Activated CD8-positive, alpha-beta T cell treated with anti-CD3 and anti-CD28 coated beads, Interleukin-2, amount 10 ng/mL, durations not matched to agents 7 days and 5 days (primary cell): Measurements from ENCODE around the gene TRPC4. TPM values are rescaled to one million over a fixed set of nuclear protein-coding genes. Genes with fewer than 3 reads are reported as not detected.

Source experiments
- ATAC-seq: fragments of 150-1000 bp; cut with Tn5 transposase; one replicate; pipeline ENCODE4 v1.10.0; 2021; ENCODE audit warnings: moderate library complexity
- CTCF ChIA-PET: fragments of 350-600 bp; sonication (Branson Sonifier 250); formaldehyde crosslinking; loops from one replicate; lab custom pipeline; 2021; ENCODE audit warnings: antibody characterized with exemption; lab: Charles Lee
- POLR2A ChIA-PET: fragments of 350-600 bp; sonication (Branson Sonifier 250); formaldehyde crosslinking; loops from one replicate; lab custom pipeline; 2021; ENCODE audit warnings: antibody characterized with exemption; lab: Charles Lee
- DNase-seq: peaks from one replicate; pipeline ENCODE4 v3.0.0-alpha.2; 2020
- H3K27ac Mint-ChIP-seq: one replicate; pipeline ENCODE4 v1.8.0; 2021; ENCODE audit warnings: mild to moderate bottlenecking, mixed read lengths
- H3K27me3 Mint-ChIP-seq: one replicate; pipeline ENCODE4 v1.8.0; 2021; ENCODE audit warnings: low read depth, mixed read lengths
- H3K36me3 Mint-ChIP-seq: one replicate; pipeline ENCODE4 v1.8.0; 2021; ENCODE audit warnings: low read depth, mixed read lengths
- H3K4me1 Mint-ChIP-seq: one replicate; pipeline ENCODE4 v1.8.0; 2021; ENCODE audit warnings: low read depth, mixed read lengths
- H3K4me3 Mint-ChIP-seq: one replicate; pipeline ENCODE4 v1.8.0; 2021; ENCODE audit warnings: mild to moderate bottlenecking, mixed read lengths
- H3K9me3 Mint-ChIP-seq: one replicate; pipeline ENCODE4 v1.8.0; 2022; ENCODE audit warnings: mixed read lengths; ENCODE audit not compliant: insufficient read depth
- total RNA-seq, 2 experiments: library from RNA; stranded (reverse); gene quantifications; one replicate each; pipeline ENCODE4 v1.2.3, GENCODE V29; 2021

Gene TRPC4
- total RNA-seq, 2 experiments from 2014 or later = not detected

DNA sequence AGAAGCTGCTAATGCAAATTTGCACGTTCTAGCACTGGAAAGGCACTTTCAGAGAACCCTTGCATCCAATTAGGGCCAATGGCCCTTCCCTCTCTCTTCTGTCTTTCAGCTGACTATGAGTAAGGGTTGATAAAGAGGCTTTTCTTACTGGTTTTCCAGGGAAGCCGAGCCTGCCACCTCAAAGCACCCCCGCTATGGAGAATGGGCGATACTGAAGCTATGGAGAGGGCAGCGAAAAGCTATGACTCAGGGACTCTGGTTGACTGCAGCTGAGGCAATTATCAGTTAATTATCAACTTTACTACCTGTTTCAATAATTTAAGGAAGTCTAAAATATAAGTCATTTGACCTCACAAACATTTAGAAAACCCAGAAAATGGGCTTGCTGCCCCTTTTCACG lies 115.8 kb downstream of the TRPC4 start:
- H3K4me1 Mint-ChIP-seq = no peaks in the 10 kb centered on the region
- H3K36me3 Mint-ChIP-seq = no peaks in the 10 kb centered on the region
- ATAC-seq = no peak
- no peaks in the 10 kb centered on the region for H3K27me3 Mint-ChIP-seq
- DNase-seq = no peak
- no peaks in the 10 kb centered on the region for H3K9me3 Mint-ChIP-seq
- ChIA-PET CTCF (no interaction called here), POLR2A (no interaction called here)
- no peak overlapping the region for H3K27ac Mint-ChIP-seq
- no peak overlapping the region for H3K4me3 Mint-ChIP-seq

DNA sequence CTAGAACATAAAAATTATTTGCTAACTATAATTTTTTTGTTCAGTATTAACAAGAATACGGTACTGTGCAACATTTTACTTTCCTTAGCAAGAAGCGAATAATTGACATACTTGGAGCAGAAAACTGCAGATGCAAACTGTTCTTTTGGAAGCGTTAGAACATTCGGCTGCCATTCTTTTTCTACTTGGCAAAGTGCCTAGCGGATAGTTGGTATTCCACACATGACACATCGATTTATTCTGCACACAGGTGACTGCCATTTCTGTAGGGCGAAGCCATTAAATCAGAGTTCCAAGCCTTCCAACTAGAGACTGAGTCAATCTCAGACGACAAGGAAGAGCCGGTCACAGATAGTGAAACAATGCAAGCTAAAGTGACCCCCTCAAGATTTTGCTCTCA lies 117.4 kb downstream of the TRPC4 start:
- ATAC-seq (no peak), DNase-seq (no peak)
- H3K9me3 Mint-ChIP-seq = peaks cover 8% of the 10 kb centered on the region
- no peak overlapping the region for H3K4me3 Mint-ChIP-seq
- CTCF ChIA-PET = no interaction called here
- no peak overlapping the region for H3K27ac Mint-ChIP-seq
- no peaks in the 10 kb centered on the region for H3K27me3 Mint-ChIP-seq
- H3K4me1 Mint-ChIP-seq = no peaks in the 10 kb centered on the region
- POLR2A ChIA-PET = no interaction called here
- no peaks in the 10 kb centered on the region for H3K36me3 Mint-ChIP-seq

- CTCF ChIA-PET = no interaction called here
- POLR2A ChIA-PET = no interaction called here
- H3K4me1 Mint-ChIP-seq = no peaks in the 10 kb centered on the region
Measured at GRCh38 chr13:37751025-37751424, 118.5 kb downstream of the TRPC4 start.

DNA sequence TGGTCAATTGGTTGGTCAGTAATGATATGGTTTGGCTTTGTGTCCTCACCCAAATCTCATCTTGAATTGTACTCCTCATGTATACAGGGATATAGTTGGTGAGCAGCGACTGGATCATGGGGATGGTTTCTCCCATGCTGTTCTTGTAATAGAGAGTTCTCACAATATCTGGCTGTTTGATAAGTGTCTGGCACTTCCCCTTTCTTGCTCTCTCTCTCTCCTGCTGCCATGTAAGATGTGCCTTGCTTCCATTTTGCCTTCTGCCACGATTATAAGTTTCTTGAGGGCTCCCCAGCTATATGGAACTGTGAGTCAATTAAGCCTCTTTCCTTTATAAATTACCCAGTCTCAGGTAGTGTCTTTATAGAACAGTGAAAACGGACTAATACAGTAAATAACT lies 120.7 kb downstream of the TRPC4 start:
- ChIA-PET POLR2A (no interaction called here), CTCF (no interaction called here)
- H3K27ac Mint-ChIP-seq = no peak overlapping the region
- DNase-seq (no peak), ATAC-seq (no peak)
- H3K27me3 Mint-ChIP-seq = no peaks in the 10 kb centered on the region
- H3K36me3 Mint-ChIP-seq = no peaks in the 10 kb centered on the region
- H3K9me3 Mint-ChIP-seq = peaks cover 8% of the 10 kb centered on the region
- no peaks in the 10 kb centered on the region for H3K4me1 Mint-ChIP-seq
- no peak overlapping the region for H3K4me3 Mint-ChIP-seq

More at GRCh38 chr13:37751025-37751424, 118.5 kb downstream of the TRPC4 start:
- no peaks in the 10 kb centered on the region for H3K36me3 Mint-ChIP-seq
- H3K27me3 Mint-ChIP-seq = no peaks in the 10 kb centered on the region
- DNase-seq (no peak), ATAC-seq (no peak)
- no peak overlapping the region for H3K27ac Mint-ChIP-seq
- peaks cover 8% of the 10 kb centered on the region for H3K9me3 Mint-ChIP-seq
- H3K4me3 Mint-ChIP-seq = no peak overlapping the region

DNA sequence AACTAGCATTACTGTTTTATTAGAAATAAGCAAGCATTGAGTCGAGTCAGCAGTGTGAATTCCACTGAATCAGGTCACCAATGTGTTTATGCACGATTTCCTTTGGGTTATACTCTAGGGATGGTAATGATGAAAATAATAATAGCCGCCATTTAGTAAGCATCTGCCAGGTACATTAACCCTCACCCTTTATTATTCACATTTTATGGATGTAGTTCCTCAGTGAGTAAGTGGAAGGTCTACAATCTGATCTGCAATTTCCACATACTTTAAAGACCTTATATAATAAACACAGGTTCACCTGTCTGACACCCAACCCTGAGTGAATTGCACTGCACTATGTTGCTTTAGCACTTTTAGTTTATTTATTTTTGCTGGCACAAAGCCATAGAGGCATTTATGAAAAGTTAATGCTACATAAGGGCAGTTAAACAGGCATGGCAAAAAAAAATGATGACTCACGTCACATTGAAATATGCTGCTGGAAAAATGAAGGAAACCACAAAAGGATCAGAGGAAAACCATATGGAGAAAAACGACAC lies 122.4 kb downstream of the TRPC4 start:
- Mint-ChIP-seq H3K27me3 (no peaks in the 10 kb centered on the region), H3K9me3 (peaks cover 8% of the 10 kb centered on the region), H3K27ac (no peak overlapping the region), H3K4me1 (no peaks in the 10 kb centered on the region), H3K4me3 (no peak overlapping the region), H3K36me3 (no peaks in the 10 kb centered on the region)
- ChIA-PET CTCF (no interaction called here), POLR2A (no interaction called here)
- ATAC-seq (no peak), DNase-seq (no peak)

DNA sequence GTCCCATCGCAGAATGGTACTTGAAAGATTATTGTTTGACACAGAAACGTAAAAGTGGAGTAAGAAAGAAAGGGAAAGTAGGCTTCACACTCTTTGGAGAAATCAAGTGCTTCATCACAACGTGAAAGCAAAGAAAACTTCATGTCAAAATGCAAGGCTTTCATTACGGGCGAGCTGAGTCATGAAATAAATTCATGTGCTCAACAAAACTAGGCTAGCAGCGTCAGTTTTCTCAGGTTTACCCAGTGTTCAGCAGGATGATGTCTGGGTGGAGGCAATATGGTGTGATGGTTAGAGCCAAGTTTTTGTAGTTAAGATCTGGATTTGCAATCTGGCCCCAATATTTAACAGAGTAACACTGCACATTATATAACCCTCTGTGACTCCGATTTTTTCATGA lies 128.0 kb downstream of the TRPC4 start:
- no peak overlapping the region for H3K4me3 Mint-ChIP-seq
- CTCF ChIA-PET = no interaction called here

DNA sequence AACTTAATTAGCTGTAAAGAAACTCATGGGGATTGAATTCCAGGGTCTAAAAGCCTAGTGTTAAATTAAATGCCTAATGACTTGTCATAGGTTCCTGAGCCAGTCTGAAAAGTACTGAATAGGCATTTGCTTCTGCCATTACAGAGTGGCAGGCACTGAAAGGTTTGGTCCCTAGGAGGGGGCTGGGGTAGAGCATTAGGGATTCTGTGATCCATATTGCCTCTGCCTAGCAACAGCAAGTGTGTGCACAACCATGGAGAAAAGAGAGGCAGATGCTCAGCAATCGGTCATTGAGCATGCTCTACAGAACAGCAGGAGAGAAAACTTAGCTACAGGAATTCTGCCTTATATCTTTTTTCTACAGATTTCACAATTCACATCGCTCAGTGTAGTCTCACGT lies 133.5 kb downstream of the TRPC4 start:
- ChIA-PET POLR2A (no interaction called here), CTCF (no interaction called here)
- DNase-seq = no peak
- no peaks in the 10 kb centered on the region for H3K36me3 Mint-ChIP-seq
- H3K27me3 Mint-ChIP-seq = no peaks in the 10 kb centered on the region
- H3K4me1 Mint-ChIP-seq = no peaks in the 10 kb centered on the region
- H3K27ac Mint-ChIP-seq = no peak overlapping the region
- H3K4me3 Mint-ChIP-seq = no peak overlapping the region
- no peak for ATAC-seq
- H3K9me3 Mint-ChIP-seq = no peaks in the 10 kb centered on the region

More for the DNA sequence above, 128.0 kb downstream of the TRPC4 start:
- no peaks in the 10 kb centered on the region for H3K4me1 Mint-ChIP-seq
- ATAC-seq (no peak), DNase-seq (no peak)
- no peaks in the 10 kb centered on the region for H3K9me3 Mint-ChIP-seq
- no peaks in the 10 kb centered on the region for H3K36me3 Mint-ChIP-seq
- H3K27ac Mint-ChIP-seq = no peak overlapping the region
- no peaks in the 10 kb centered on the region for H3K27me3 Mint-ChIP-seq
- POLR2A ChIA-PET = no interaction called here

GRCh38 chr13:37735293-37735692 lies 134.3 kb downstream of the TRPC4 start:
- no peaks in the 10 kb centered on the region for H3K36me3 Mint-ChIP-seq
- H3K4me3 Mint-ChIP-seq = no peak overlapping the region
- H3K27me3 Mint-ChIP-seq = no peaks in the 10 kb centered on the region
- no peaks in the 10 kb centered on the region for H3K4me1 Mint-ChIP-seq
- no peak overlapping the region for H3K27ac Mint-ChIP-seq
- CTCF ChIA-PET = no interaction called here
- POLR2A ChIA-PET = no interaction called here
- H3K9me3 Mint-ChIP-seq = no peaks in the 10 kb centered on the region
- DNase-seq = no peak
- no peak for ATAC-seq

- DNase-seq (no peak), ATAC-seq (no peak)
- ChIA-PET POLR2A (no interaction called here), CTCF (no interaction called here)
- H3K27me3 Mint-ChIP-seq = no peaks in the 10 kb centered on the region
- no peaks in the 10 kb centered on the region for H3K4me1 Mint-ChIP-seq
- no peaks in the 10 kb centered on the region for H3K36me3 Mint-ChIP-seq
- no peaks in the 10 kb centered on the region for H3K9me3 Mint-ChIP-seq
- no peak overlapping the region for H3K27ac Mint-ChIP-seq
- no peak overlapping the region for H3K4me3 Mint-ChIP-seq
Measured at GRCh38 chr13:37729876-37730275, 139.7 kb downstream of the TRPC4 start.

DNA sequence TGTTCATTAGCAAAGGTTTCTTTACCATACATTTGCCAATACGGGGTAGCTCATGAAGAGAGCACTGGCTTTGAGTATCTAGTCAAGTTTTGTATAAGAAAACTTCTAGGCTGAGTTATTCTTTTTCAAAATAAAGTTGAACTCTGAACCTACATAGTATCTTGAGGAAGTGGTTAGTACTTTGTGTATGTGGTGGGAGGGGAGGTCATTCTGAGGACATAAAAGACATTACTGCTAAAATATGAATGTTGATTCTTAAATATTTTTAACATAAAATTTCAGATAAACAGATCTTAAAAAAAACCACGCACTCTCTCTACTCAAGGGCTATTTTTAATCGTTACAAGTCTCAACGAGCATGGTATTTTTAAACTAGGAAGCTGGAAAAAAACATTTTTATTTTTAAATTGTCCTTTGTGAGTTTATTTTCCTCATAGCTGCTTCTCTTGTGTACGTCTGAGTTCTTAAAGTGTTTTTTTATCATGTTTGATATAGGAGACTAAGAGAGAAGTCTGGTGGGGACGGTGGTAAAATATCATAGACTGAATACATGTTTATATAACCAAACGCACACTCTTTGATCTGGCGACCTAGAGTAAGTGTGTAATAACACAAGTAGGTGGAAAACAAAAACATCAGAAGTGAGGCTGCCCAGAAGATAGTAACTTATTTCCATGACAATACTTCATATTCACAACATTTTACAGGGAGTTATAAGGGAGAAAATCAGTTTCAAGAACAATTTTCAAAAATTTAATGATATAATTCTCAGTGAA lies 153.0 kb downstream of the TRPC4 start:
- no peaks in the 10 kb centered on the region for H3K36me3 Mint-ChIP-seq
- DNase-seq (no peak), ATAC-seq (no peak)
- ChIA-PET CTCF (no interaction called here), POLR2A (no interaction called here)
- H3K9me3 Mint-ChIP-seq = peaks cover 3% of the 10 kb centered on the region
- no peak overlapping the region for H3K27ac Mint-ChIP-seq
- no peak overlapping the region for H3K4me3 Mint-ChIP-seq
- H3K4me1 Mint-ChIP-seq = no peaks in the 10 kb centered on the region
- no peaks in the 10 kb centered on the region for H3K27me3 Mint-ChIP-seq

DNA sequence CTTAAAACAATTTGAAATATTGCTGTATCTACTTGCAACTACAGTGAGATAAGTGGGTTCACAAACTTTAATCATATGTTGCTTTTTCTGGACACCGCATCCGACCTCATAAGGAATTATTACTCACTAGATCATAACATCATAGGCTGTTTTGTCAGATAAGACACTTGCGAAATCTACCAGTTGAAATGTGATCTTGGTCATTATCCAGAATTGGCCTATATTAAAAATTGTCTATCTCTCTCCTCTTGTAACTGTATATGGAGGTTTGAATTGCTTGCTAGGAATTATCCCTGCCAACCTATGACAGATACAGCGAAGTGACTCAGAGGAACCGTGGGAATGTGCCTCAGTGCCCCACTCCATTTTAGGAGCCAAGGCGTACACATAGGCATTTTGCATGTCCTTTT lies 154.0 kb downstream of the TRPC4 start:
- H3K4me3 Mint-ChIP-seq = no peak overlapping the region
- POLR2A ChIA-PET = no interaction called here

DNA sequence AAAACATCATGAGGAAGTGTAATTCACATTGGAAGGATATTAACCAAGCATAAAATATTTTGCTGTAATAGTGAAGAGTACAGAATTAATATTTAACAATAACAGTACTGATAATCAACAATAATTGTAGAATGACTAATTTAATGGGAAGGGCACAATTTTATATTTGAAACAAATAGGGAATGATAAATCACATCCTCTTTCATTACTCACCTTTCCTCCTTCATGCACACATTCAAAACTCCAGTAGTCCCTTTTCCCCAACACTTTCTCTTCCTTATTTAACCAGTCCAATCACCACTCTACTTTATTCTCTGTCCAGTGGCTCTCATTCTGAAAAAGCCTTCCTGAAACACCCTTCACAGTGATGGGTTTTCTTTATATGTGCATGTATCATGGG lies 160.3 kb downstream of the TRPC4 start:
- Mint-ChIP-seq H3K36me3 (no peaks in the 10 kb centered on the region), H3K27me3 (no peaks in the 10 kb centered on the region), H3K9me3 (peaks cover 4% of the 10 kb centered on the region), H3K4me1 (no peaks in the 10 kb centered on the region), H3K4me3 (no peak overlapping the region), H3K27ac (no peak overlapping the region)
- DNase-seq (no peak), ATAC-seq (no peak)
- POLR2A ChIA-PET = no interaction called here
- CTCF ChIA-PET = no interaction called here

More for the DNA sequence above, 154.0 kb downstream of the TRPC4 start:
- no peak for DNase-seq
- Mint-ChIP-seq H3K27ac (no peak overlapping the region), H3K36me3 (no peaks in the 10 kb centered on the region), H3K9me3 (peaks cover 3% of the 10 kb centered on the region), H3K4me1 (no peaks in the 10 kb centered on the region), H3K27me3 (no peaks in the 10 kb centered on the region)
- ATAC-seq = no peak
- CTCF ChIA-PET = no interaction called here
